ENCODE data around the gene PARD3. TPM values are rescaled to one million over a fixed set of nuclear protein-coding genes. Genes with fewer than 3 reads are reported as not detected.
A peak's percentile ranks its signal among the peaks of the same experiment; 100 is the strongest.

Gene PARD3
- total RNA-seq, 4 donors from 2014 or later = 27.3 to 65.3 (median 55.6) TPM

GRCh38 chr10:34255035-34255434 is 560.1 kb downstream of the PARD3 start:
- Histone ChIP-seq H3K4me1 (peaks cover 0 to 20% (median 13%) of the 10 kb centered on the region in 4 donors), H3K27me3 (no peaks in the 10 kb centered on the region), H3K36me3 (no peaks in the 10 kb centered on the region), H3K4me3 (no peak overlapping the region), H3K27ac (peak overlapping the region in 3 of 4 donors; percentile 6 to 38 (median 10)), H3K9me3 (no peaks in the 10 kb centered on the region)
- no peak for TF ChIP-seq CTCF (IDR thresholded peaks at IDR 0.05)
- TF ChIP-seq POLR2AphosphoS5 (IDR thresholded peaks at IDR 0.05) = no peak
- TF ChIP-seq EP300 (IDR thresholded peaks at IDR 0.05; ENCODE audit: low read depth) = no peak
- no peak for TF ChIP-seq POLR2A (IDR thresholded peaks at IDR 0.05)
- WGBS, 2 donors (ENCODE audit: low coverage in 1 of 2) = 30 to 38% methylated on average over 3 of the region's 3 CpGs
- in situ Hi-C loops (cut with MboI; ENCODE audit: low pct_ligation_motif_present in 1 of 4, low pct_unique_long_range_greater_than_20kb in 1 of 4, low sequenced_read_pairs in 3 of 4) (no loop called here), intact Hi-C loops (cut with DNase I; ENCODE audit: low total_unique reads) (no loop called here)
- DNase-seq = peak; percentile 25

- TF ChIP-seq POLR2A (IDR thresholded peaks at IDR 0.05) (no peak), POLR2AphosphoS5 (IDR thresholded peaks at IDR 0.05) (no peak), EP300 (IDR thresholded peaks at IDR 0.05; ENCODE audit: low read depth) (no peak), CTCF (IDR thresholded peaks at IDR 0.05) (no peak)
- Histone ChIP-seq H3K9me3 (no peaks in the 10 kb centered on the region), H3K4me1 (peaks cover 0 to 20% (median 13%) of the 10 kb centered on the region in 4 donors), H3K27me3 (no peaks in the 10 kb centered on the region), H3K36me3 (no peaks in the 10 kb centered on the region), H3K27ac (peak overlapping the region in 2 of 4 donors; percentile 6 to 38), H3K4me3 (no peak overlapping the region)
- in situ Hi-C loops (cut with MboI; ENCODE audit: low pct_ligation_motif_present in 1 of 4, low pct_unique_long_range_greater_than_20kb in 1 of 4, low sequenced_read_pairs in 3 of 4) = no loop called here
- DNase-seq = peak; percentile 21
- intact Hi-C loops (cut with DNase I; ENCODE audit: low total_unique reads) = no loop called here
These were observed 560.5 kb downstream of the PARD3 start for GRCh38 chr10:34254596-34254995.

- Histone ChIP-seq H3K4me3 (no peak overlapping the region), H3K36me3 (no peaks in the 10 kb centered on the region), H3K27ac (no peak overlapping the region), H3K9me3 (no peaks in the 10 kb centered on the region), H3K27me3 (no peaks in the 10 kb centered on the region), H3K4me1 (peaks cover 0 to 20% (median 13%) of the 10 kb centered on the region in 4 donors)
- WGBS, 2 donors (ENCODE audit: low coverage in 1 of 2) = 57 to 100% methylated on average over 1 to 7 of the region's 7 CpGs
- DNase-seq = no peak
- intact Hi-C loops (cut with DNase I; ENCODE audit: low total_unique reads) = no loop called here
- no peak for TF ChIP-seq CTCF (IDR thresholded peaks at IDR 0.05)
- TF ChIP-seq POLR2AphosphoS5 (IDR thresholded peaks at IDR 0.05) = no peak
- no peak for TF ChIP-seq POLR2A (IDR thresholded peaks at IDR 0.05)
- no peak for TF ChIP-seq EP300 (IDR thresholded peaks at IDR 0.05; ENCODE audit: low read depth)
- in situ Hi-C loops (cut with MboI; ENCODE audit: low pct_ligation_motif_present in 1 of 4, low pct_unique_long_range_greater_than_20kb in 1 of 4, low sequenced_read_pairs in 3 of 4) = no loop called here
These were observed 563.0 kb downstream of the PARD3 start for GRCh38 chr10:34252111-34252510.

GRCh38 chr10:34251177-34251576 is 563.9 kb downstream of the PARD3 start:
- peaks cover 0 to 17% (median 9%) of the 10 kb centered on the region in 4 donors for H3K4me1 ChIP-seq
- no peak for TF ChIP-seq POLR2AphosphoS5 (IDR thresholded peaks at IDR 0.05)
- TF ChIP-seq EP300 (IDR thresholded peaks at IDR 0.05; ENCODE audit: low read depth) = no peak
- no peak for TF ChIP-seq CTCF (IDR thresholded peaks at IDR 0.05)
- TF ChIP-seq POLR2A (IDR thresholded peaks at IDR 0.05) = no peak
- 85 to 86% methylated on average over 4 of the region's 4 CpGs for WGBS, 2 donors (ENCODE audit: low coverage in 1 of 2)
- no peak for DNase-seq
- H3K9me3 ChIP-seq = no peaks in the 10 kb centered on the region
- in situ Hi-C loops (cut with MboI; ENCODE audit: low pct_ligation_motif_present in 1 of 4, low pct_unique_long_range_greater_than_20kb in 1 of 4, low sequenced_read_pairs in 3 of 4) (no loop called here), intact Hi-C loops (cut with DNase I; ENCODE audit: low total_unique reads) (no loop called here)
- no peak overlapping the region for H3K4me3 ChIP-seq
- no peaks in the 10 kb centered on the region for H3K36me3 ChIP-seq
- no peaks in the 10 kb centered on the region for H3K27me3 ChIP-seq
- no peak overlapping the region for H3K27ac ChIP-seq
